Ecto neural progenitor cell (in vitro differentiated cells): Measurements from ENCODE around the gene MYLK4.
A peak's percentile ranks its signal among the peaks of the same experiment; 100 is the strongest.
"Not testable (repeated sequence)": the region's sequence is repeated elsewhere in the genome, so short reads cannot be mapped to it uniquely, and the experiment has no call there.

Experiments
- DNase-seq: peaks from one replicate; pipeline ENCODE4 v3.0.0-alpha.2; 2018; ENCODE audit warnings: low spot score

MYLK4 gene

DNA sequence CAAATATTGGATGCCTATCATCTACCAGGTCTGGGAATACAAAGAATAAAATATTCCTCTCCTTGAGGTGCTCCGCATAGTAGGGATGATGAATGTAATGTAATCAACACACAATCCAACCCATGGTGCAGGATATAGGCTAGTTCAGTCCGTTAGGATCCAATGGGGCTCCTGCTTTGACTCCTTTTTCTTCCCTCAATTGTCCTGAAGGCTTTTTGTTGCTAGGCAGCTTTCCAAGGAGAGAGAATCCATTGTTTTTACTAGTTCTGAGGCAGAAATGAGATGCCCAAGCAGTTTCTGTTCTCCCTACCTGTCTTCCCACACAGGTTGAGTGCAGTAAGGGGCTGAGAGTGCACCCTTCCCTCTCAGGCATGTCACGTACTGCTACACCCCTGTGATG lies 26.5 kb upstream of the MYLK4 start:
- no peak for DNase-seq

- no peak for DNase-seq
Measured at GRCh38 chr6:2775003-2775402, 24.3 kb upstream of the MYLK4 start.

DNA sequence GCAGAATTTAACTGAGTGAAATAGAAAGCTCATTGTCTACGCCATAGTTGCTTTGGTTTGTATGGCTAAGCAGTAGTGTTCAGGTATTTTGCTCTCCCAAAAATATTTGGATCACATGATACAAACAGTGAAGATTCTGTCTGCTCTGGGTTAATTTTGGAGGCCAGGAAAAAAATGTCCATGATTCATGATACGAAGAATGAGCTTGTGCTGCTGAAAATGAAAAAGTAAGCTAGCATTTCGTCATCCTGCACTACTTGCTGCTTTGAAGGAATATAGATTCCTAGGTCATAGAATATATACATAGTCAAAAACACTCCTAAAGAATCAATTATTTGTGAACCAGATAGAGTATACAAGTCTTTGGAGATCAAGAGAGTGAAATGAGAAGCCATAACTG lies 22.7 kb upstream of the MYLK4 start:
- DNase-seq = no peak

DNA sequence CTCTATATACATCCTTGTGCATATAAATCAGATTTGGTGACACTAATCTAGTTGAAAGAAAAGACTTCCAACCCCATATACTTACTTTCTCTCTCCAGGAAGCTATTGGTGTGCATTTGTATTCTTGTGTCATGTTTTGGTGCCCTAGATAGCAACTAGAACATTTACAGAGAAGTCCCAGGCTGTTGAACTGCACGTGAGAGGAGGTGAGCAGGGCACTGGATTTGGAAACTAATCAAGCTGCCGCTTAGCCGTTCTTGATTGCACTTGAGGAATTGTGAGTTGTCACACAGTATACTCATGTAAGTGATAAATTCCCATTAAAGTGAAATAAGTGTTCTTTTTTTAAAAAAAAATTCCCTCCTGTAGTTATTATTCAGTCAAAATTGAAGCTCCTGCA lies 22.1 kb upstream of the MYLK4 start:
- no peak for DNase-seq

- no peak for DNase-seq
Measured at GRCh38 chr6:2771079-2771478, 20.4 kb upstream of the MYLK4 start.

DNA sequence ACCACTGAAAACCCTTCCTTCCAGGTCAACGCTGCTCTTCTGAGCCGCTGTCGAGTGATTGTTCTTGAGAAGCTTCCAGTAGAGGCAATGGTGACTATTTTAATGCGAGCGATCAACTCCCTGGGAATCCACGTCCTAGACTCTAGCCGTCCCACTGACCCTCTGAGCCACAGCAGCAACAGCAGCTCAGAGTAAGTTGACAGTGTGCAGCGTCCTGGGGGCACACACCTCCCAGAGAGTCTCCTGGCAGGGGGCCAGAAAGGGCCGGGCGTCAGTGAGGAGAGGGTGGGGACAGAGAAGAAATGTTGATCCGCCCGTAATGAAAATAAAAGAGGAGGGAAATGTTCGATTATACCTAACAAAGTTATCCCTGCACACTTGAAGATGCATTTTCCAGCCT lies 19.4 kb upstream of the MYLK4 start:
- no peak for DNase-seq

DNA sequence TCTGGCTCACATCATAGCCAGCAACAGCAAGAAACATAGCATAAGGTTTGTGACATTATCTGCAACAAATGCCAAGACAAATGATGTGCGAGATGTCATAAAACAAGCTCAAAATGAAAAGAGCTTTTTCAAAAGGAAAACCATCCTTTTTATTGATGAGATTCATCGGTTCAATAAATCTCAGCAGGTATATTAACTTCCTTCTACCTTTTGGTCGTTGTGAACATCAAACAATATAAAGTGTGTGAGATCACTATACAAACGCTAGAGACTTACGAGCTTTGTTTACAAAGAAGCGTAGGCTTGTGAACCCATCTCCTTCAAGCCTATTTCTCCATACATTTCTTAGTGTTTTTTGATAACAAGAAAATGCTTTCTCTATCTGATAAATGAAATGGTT lies 18.0 kb upstream of the MYLK4 start:
- no peak for DNase-seq

DNA sequence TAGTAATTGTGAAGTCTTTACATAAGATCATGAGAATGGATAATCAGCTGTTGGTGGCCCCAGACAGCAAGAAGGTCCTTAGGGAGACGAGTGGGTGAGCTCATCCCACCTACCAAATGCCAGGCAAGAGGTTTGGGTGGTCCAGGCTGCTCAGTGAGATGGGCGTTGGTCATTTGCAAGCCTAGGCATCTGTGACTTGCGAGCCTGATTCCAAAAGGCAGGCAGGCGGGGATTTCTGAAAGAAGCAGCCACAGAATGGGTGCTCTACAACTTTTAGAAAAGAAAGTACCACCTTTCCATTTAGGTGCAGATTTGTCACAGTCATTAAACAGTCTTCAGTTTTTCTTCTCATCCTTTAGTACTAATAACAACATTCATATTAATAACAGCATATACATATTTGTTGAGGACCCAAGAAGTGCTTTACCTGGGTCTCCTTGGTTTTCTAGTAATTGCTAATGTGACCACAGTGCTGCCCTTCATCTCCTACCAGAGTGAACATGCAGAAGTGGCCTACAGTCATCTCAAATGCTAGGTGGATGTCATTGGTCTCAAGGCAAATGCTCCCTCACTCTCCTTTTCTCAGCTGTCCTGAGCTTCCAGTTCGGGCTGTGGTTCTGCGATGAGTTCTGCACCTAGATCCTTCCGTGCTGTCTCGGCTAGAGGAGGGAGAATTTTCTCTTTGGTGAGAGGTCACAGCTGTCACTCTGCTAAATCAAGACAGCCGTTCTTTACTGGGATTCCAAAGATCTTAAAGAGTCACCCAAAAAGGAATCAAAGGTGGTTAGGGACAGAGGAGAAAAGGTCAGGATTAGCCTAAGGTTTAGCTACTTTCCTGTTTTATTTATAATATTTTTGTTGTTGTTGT lies 17.2 kb upstream of the MYLK4 start:
- DNase-seq = no peak

DNA sequence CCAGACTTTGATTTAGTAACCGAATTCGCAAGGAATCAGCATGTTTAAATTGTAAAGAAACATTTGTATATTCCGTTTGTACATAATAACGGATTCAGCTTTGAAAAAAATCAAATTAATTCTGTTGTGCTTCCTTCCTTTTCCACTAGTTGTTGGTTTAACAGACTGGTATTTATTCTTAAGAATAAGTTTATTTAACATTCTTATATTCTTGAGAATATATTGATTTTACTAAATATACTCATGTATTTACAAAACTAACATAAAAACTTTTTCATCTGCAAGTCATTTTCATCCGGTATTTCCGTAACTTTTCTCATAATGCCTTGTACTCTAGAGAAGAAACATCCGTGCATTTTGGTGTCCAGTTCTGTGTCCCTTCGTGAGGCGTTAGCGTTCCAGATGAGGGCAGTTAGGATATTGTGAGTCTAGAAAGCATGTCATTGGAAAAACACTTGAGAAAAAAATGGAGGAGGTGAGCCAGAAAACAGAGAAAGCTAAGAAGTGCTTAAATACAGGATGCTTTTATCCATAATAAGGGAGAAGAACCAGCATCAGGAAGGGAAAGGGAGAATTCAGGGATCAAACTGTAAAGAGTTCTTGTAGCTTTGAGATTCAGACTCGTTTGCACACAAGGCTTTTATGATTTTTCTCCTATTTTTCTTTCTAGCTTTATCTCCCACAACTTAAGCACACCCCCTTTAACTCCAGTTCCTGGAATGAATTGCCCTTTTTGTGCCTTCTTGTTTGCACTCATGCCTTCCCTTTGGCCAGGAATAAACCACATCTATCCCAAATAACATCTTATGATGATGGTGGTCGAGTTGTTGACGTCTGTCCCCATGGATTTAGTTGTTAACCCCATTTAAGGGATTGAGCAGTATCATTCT lies 16.3 kb upstream of the MYLK4 start:
- no peak for DNase-seq

DNA sequence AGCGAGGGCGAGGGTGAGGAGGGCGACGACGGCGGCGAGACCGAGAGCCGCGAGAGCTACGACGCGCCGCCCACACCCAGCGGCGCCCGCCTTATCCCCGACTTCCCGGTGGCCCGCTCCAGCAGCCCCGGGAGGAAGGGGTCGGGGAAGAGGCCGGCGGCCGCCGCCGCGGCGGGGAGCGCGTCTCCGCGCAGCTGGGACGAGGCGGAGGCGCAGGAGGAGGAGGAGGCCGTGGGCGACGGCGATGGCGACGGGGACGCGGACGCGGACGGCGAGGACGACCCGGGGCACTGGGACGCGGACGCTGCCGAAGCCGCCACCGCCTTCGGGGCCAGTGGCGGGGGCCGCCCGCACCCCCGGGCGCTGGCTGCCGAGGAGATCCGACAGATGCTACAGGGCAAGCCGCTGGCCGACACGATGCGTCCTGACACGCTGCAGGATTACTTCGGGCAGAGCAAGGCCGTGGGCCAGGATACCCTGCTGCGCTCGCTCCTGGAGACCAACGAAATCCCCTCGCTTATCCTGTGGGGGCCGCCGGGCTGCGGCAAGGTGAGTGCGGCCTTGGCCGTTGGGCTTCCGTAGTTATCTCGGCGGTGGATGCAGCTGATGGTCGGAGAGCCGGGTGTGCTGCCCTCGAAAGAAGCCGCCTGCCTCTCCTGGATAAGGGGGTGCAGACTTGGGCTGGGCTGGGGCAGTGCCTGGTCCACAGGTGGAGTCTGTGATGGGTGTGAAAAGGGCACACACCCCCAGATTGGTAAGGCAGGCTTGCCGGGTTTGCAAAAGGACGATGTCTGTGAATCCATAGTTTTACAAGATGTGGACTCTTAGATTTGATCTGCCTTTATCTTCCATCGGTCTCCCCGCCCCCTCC lies 15.4 kb upstream of the MYLK4 start:
- peak; percentile 75 for DNase-seq

- peak; percentile 99 for DNase-seq
Measured at GRCh38 chr6:2765166-2765895, 14.6 kb upstream of the MYLK4 start, which contains the start of gene WRNIP1. TSS of gene WRNIP1 (plus strand) at chr6:2765393. CDS start at chr6:2765623, 230 bp downstream.

GRCh38 chr6:2764610-2765165 lies 14.0 kb upstream of the MYLK4 start:
- DNase-seq = no peak

DNA sequence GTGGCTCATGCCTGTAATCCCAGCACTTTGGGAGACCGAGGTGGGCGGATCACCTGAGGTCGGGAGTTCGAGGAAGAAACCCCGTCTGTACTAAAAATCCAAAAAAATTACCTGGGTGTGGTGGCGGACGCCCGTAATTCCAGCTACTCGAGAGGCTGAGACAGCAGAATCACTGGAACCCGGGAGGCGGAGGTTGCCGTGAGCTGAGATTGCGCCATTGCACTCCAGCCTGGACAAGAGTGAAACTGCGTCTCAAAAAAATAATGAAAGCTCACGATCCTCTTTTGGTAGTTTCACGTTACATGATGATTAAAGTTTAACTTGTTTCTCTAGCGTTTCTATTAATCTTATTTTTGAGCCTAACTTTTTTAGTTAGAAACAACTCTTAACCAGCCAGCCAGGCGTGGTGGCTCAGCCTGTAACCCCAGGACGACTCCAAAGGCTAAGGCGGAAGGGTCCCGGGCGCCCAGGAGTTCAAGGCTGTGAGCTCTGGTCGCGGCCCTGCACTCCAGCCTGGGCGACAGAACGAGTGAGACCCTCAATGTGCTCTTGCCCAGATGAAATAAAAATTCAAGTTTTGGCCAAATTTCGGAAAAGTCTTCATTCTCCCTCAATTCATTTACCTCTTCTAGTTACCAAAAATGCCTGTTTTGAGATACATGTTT lies 13.3 kb upstream of the MYLK4 start:
- no peak for DNase-seq

DNA sequence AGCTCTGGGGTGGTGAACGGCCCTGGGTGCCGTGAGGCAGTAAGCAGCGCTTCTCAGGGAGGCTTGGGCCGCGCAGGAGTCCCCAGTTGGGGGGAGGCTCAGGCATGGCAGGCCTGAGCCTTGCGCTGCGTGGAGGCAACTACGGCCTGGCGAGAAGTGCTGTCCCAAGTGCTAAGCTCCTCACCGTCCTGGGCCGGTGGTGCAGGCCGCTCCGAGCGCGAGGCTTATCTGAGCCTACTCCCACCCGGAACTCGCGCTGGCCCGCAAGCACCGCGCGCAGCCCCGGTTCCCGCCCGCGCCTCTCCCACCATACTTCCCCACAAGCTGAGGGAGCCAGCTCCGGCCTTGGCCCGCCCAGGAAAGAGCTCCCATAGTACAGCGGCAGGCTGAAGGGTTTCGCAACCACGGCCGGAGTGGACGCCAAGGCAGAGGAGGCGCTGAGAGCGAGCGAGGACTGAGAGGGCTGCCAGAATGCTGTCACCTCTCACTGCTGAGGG lies 12.7 kb upstream of the MYLK4 start:
- DNase-seq = no peak

DNA sequence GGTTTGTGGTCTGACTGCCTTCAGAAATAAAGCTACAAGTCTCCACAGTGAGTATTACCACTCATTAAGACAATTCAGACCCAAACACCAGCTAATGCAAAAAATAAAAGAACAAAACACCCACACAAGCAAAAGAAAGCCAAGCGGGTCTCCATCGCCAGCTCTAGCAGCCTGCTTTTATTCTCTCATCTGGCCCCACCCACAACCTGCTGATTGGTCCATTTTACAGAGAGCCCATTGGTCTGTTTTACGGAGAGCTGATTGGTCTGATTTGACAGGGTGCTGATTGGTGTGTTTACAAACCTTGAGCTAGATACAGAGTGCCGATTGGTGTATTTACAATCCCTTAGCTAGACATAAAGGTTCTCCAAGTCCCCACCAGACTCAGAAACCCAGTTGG lies 12.1 kb upstream of the MYLK4 start:
- DNase-seq = not testable (repeated sequence)

DNA sequence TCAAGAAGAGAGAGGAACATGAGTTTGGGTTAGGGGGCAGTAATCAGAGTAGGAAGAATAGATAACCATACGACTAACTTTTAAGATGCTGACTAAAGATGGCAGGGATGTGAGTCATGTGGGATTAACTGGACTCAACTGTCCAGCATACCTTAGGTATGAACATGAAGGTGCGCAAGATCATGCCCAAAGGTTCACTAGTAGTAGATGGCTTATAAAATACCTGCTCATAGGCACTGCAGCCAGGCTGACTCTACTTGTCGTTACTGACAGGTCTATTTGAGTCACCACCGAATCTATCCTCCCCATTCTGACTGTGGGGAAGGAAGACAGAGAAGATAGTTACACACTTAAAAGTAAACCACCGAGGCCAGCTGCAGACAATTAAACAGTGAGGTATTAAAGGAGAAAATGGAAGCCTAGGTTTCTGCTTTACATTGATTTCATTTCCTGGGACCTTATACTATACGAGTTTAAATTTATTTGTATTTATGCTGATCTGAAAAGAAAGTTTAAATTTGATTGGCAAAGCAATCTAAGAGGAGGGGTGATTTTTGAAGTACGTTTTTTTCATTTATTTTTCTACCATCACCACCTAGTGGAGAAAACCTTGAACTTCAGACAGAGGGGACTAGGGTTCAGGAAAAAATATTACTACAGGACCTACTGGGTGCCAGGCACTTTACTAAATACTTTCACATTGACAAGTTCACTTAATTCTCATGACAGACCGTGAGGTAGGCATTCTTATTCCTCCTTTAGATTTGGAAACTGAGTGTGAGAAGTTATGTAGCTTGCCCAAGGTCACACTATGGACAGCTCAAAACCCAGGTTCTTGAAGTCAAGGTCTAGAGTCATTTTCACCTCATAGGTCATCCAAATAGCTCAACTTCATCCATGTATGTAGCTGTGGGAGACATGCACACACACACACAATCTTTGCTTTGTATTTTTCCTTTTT lies 10.4 kb upstream of the MYLK4 start:
- DNase-seq = no peak

DNA sequence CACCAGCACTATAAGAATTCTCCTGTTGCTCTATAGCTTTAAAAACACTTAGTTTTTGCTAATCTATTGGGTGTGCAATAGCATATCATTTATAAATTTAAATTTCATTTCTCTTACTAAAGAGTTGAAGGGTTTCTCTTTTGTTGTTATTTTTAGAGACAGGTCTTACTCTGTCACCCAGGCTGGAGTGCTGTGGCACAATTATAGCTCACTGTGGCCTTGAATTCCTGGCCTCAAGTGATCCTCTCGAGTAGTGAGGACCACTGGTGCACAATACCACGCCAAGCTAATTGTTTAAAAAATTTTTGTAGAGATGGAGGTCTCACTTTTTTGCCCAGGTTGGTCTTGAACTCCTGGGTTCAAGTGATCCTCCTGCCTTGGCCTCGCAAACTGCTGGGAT lies 8.3 kb upstream of the MYLK4 start:
- no peak for DNase-seq

DNA sequence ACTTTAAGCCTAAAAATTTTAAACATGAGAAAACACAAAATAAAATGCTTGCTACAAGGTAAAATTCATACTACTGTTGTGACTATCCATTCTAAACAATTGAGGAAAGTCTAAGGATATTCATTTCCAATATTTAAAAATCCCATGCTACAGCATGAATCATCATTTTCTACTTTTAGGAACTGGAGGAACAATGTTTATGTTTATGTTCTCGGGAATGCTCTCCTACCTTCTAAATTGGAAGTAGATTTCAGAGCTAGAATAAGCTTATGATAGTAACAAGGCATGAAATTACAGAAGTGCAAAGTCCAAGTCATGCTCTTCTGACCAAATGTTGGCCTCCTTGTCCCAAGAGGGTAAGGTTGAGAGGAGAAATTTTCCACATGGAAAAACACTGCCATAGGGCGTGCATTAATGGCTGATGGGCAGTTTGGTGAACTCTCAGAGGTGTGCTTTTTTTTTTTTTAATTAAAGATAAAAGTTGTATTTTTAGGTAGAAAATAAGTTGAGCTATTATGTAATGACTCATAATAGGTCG lies 6.0 kb upstream of the MYLK4 start:
- no peak for DNase-seq

DNA sequence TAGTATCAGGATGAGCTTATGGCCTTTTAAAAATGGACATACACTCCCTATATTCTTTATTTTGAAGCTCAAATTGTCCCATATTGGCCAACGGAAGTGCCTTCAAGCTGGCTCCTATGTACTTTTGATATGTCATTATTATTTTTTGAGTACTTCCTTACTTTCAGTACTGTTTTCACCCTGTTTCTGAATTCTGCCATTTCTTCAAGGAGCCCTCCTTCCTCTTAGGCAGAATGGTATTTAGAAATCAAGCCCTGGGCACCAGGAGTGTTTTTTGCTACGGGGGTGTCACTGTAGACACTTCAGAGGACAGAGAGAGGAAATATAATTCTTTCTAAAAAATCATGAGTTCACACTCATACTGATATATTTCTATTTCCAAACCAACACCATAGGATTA lies 5.5 kb upstream of the MYLK4 start:
- DNase-seq = no peak
